ENCODE results near the gene NAGLU. TPM values are rescaled to one million over a fixed set of nuclear protein-coding genes. Genes with fewer than 3 reads are reported as not detected.

The NAGLU gene
- total RNA-seq, 1 donor = 91.6 TPM

DNA sequence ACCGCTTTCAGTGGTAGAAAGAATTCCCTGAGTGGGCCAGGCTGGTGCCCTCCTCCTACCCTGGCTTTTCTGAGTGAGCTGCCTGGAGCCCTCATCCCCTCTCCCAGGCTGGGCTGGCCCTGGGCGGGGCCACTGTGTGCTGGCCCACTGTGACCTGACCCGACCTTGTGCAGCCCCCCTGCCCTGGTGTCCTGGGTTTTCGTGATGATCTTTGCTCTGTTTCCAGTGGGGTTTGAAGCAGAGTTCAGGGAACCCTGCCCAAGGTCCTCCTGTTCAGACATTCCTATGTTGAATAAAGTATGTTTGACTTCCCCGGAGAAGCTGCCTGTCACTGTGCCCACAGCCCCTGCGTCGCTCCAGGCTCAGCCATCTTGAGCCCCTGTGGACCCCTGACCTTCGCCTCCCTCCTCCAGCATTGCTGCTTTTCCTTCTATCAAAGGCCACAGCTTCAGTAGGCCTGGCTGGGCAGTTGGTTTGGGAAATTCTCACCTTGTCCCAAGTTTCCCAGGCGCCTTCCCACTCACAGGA lies 13.7 kb upstream of the NAGLU start:
- Histone ChIP-seq H4K20me1 (ENCODE audit: insufficient read depth, low read length) (no peaks in the 10 kb centered on the region), H3K9me3 (ENCODE audit: low read depth, low read length) (no peaks in the 10 kb centered on the region), H3K4me1 (ENCODE audit: insufficient read depth, low read length) (peaks cover 85% of the 10 kb centered on the region), H3K4me2 (ENCODE audit: insufficient read depth, low read length) (no peak overlapping the region), H3K27ac (ENCODE audit: low read depth, low read length) (peak overlapping the region; percentile 100), H3K27me3 (ENCODE audit: insufficient read depth, low read length) (no peaks in the 10 kb centered on the region), H3K79me2 (ENCODE audit: insufficient read depth, low read length) (no peaks in the 10 kb centered on the region), H2AFZ (ENCODE audit: low read length) (no peak overlapping the region), H3K36me3 (ENCODE audit: insufficient read depth, low read length) (no peaks in the 10 kb centered on the region), H3K4me3 (ENCODE audit: insufficient read depth, low read length) (no peak overlapping the region)
- TF ChIP-seq, protein P1, sequence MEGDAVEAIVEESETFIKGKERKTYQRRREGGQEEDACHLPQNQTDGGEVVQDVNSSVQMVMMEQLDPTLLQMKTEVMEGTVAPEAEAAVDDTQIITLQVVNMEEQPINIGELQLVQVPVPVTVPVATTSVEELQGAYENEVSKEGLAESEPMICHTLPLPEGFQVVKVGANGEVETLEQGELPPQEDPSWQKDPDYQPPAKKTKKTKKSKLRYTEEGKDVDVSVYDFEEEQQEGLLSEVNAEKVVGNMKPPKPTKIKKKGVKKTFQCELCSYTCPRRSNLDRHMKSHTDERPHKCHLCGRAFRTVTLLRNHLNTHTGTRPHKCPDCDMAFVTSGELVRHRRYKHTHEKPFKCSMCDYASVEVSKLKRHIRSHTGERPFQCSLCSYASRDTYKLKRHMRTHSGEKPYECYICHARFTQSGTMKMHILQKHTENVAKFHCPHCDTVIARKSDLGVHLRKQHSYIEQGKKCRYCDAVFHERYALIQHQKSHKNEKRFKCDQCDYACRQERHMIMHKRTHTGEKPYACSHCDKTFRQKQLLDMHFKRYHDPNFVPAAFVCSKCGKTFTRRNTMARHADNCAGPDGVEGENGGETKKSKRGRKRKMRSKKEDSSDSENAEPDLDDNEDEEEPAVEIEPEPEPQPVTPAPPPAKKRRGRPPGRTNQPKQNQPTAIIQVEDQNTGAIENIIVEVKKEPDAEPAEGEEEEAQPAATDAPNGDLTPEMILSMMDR (IDR thresholded peaks at IDR 0.05; ENCODE audit: extremely low read depth, low read depth, low read length) = no peak
- DNase-seq (ENCODE audit: insufficient read length, low spot score, missing footprints) = peak; percentile 36

GRCh38 chr17:42522798-42523278 lies 13.2 kb upstream of the NAGLU start:
- no peak for DNase-seq (ENCODE audit: insufficient read length, low spot score, missing footprints)
- Histone ChIP-seq H3K36me3 (ENCODE audit: insufficient read depth, low read length) (no peaks in the 10 kb centered on the region), H3K9me3 (ENCODE audit: low read depth, low read length) (no peaks in the 10 kb centered on the region), H3K4me2 (ENCODE audit: insufficient read depth, low read length) (no peak overlapping the region), H4K20me1 (ENCODE audit: insufficient read depth, low read length) (no peaks in the 10 kb centered on the region), H2AFZ (ENCODE audit: low read length) (no peak overlapping the region), H3K79me2 (ENCODE audit: insufficient read depth, low read length) (no peaks in the 10 kb centered on the region), H3K4me1 (ENCODE audit: insufficient read depth, low read length) (peaks cover 80% of the 10 kb centered on the region), H3K27me3 (ENCODE audit: insufficient read depth, low read length) (no peaks in the 10 kb centered on the region), H3K27ac (ENCODE audit: low read depth, low read length) (peak overlapping the region; percentile 100), H3K4me3 (ENCODE audit: insufficient read depth, low read length) (no peak overlapping the region)
- TF ChIP-seq, protein P1 (IDR thresholded peaks at IDR 0.05; ENCODE audit: extremely low read depth, low read depth, low read length) = no peak

DNA sequence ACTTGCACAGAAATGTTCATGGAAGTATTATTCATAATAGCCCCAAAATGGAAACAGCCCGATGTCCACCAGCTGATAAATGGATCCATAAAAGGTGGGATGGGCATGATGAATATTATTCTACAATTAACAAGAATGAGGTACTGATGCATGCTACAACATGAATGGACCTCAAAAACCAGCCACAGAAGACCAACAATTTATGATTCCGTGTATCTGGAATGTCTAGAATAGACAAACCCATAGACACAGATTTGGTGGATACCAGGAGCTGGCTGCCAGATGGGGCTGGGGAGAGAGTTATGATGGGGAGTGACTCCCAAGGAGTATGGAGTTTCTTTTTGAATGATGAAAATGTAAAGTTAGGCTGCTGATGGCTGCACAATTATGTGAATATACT lies 10.8 kb upstream of the NAGLU start:
- Histone ChIP-seq H3K4me2 (ENCODE audit: insufficient read depth, low read length) (peak overlapping the region; percentile 28), H2AFZ (ENCODE audit: low read length) (no peak overlapping the region), H3K27me3 (ENCODE audit: insufficient read depth, low read length) (no peaks in the 10 kb centered on the region), H3K4me1 (ENCODE audit: insufficient read depth, low read length) (peaks cover 56% of the 10 kb centered on the region), H3K36me3 (ENCODE audit: insufficient read depth, low read length) (no peaks in the 10 kb centered on the region), H3K9me3 (ENCODE audit: low read depth, low read length) (no peaks in the 10 kb centered on the region), H4K20me1 (ENCODE audit: insufficient read depth, low read length) (no peaks in the 10 kb centered on the region), H3K79me2 (ENCODE audit: insufficient read depth, low read length) (no peaks in the 10 kb centered on the region), H3K4me3 (ENCODE audit: insufficient read depth, low read length) (no peak overlapping the region), H3K27ac (ENCODE audit: low read depth, low read length) (peak overlapping the region; percentile 57)
- TF ChIP-seq, protein P1 (IDR thresholded peaks at IDR 0.05; ENCODE audit: extremely low read depth, low read depth, low read length) = no peak
- DNase-seq (ENCODE audit: insufficient read length, low spot score, missing footprints) = peak; percentile 95

DNA sequence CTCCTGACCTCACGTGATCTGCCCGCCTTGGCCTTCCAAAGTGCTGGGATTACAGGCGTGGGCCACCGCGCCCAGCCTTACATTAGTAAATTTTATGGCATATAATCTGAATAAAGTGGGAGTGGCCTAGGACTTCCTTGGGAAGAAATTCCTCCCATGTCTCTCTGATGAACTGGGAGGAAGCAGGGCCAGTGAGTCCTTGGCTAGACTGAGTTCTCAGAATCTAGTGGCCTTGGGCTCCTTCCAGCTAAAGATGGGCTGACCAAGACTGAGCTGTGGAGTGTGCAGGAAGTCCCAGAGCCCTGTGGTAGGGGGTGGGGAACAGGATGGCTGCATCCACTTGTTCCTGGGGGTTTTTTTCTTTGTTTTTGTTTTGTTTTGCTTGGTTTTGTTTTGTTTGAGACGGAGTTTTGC lies 10.0 kb upstream of the NAGLU start:
- no peaks in the 10 kb centered on the region for H4K20me1 ChIP-seq (ENCODE audit: insufficient read depth, low read length)
- H3K36me3 ChIP-seq (ENCODE audit: insufficient read depth, low read length) = no peaks in the 10 kb centered on the region
- no peaks in the 10 kb centered on the region for H3K79me2 ChIP-seq (ENCODE audit: insufficient read depth, low read length)
- no peaks in the 10 kb centered on the region for H3K9me3 ChIP-seq (ENCODE audit: low read depth, low read length)
- H3K27ac ChIP-seq (ENCODE audit: low read depth, low read length) = peak overlapping the region; percentile 57
- H3K4me1 ChIP-seq (ENCODE audit: insufficient read depth, low read length) = peaks cover 48% of the 10 kb centered on the region
- DNase-seq (ENCODE audit: insufficient read length, low spot score, missing footprints) = peak; percentile 84
- H3K4me2 ChIP-seq (ENCODE audit: insufficient read depth, low read length) = peak overlapping the region; percentile 11
- TF ChIP-seq, protein P1 (IDR thresholded peaks at IDR 0.05; ENCODE audit: extremely low read depth, low read depth, low read length) = no peak
- H3K4me3 ChIP-seq (ENCODE audit: insufficient read depth, low read length) = no peak overlapping the region
- H2AFZ ChIP-seq (ENCODE audit: low read length) = no peak overlapping the region
- no peaks in the 10 kb centered on the region for H3K27me3 ChIP-seq (ENCODE audit: insufficient read depth, low read length)

Data from osteoblast (primary cell).